ENCODE measurements around the gene SLC38A2. TPM values are rescaled to one million over a fixed set of nuclear protein-coding genes. Genes with fewer than 3 reads are reported as not detected.

Gene SLC38A2
- polyA plus RNA-seq, 5 donors = 109 to 213 (median 169) TPM

GRCh38 chr12:46363582-46364299, 8.8 kb downstream of the SLC38A2 start:
- DNase-seq = no peak

GRCh38 chr12:46362895-46363581, 9.5 kb downstream of the SLC38A2 start:
- DNase-seq = no peak

- no peak for DNase-seq
Measured at GRCh38 chr12:46361667-46362034, 10.9 kb downstream of the SLC38A2 start.

GRCh38 chr12:46360908-46361666, 11.5 kb downstream of the SLC38A2 start:
- no peak for DNase-seq

- DNase-seq = no peak
Measured at GRCh38 chr12:46360370-46360769, 12.2 kb downstream of the SLC38A2 start.

- DNase-seq = no peak
Measured at GRCh38 chr12:46359667-46360280, 12.8 kb downstream of the SLC38A2 start.

- DNase-seq = no peak
Measured at GRCh38 chr12:46358791-46359666, 13.5 kb downstream of the SLC38A2 start.

- DNase-seq = no peak
Measured at GRCh38 chr12:46358325-46358700, 14.3 kb downstream of the SLC38A2 start.

- DNase-seq = no peak
Measured at GRCh38 chr12:46357438-46358324, 14.9 kb downstream of the SLC38A2 start.

- no peak for DNase-seq
Measured at GRCh38 chr12:46356655-46357437, 15.7 kb downstream of the SLC38A2 start.

- no peak for DNase-seq
Measured at GRCh38 chr12:46354802-46355199, 17.8 kb downstream of the SLC38A2 start.

GRCh38 chr12:46354111-46354801, 18.3 kb downstream of the SLC38A2 start:
- no peak for DNase-seq

- no peak for DNase-seq
Measured at GRCh38 chr12:46351886-46352650, 20.5 kb downstream of the SLC38A2 start.

GRCh38 chr12:46351138-46351537, 21.4 kb downstream of the SLC38A2 start:
- DNase-seq = no peak

GRCh38 chr12:46349253-46349652, 23.3 kb downstream of the SLC38A2 start:
- no peak for DNase-seq

- DNase-seq = no peak
Measured at GRCh38 chr12:46343118-46343852, 29.3 kb downstream of the SLC38A2 start.

- no peak for DNase-seq
Measured at GRCh38 chr12:46342562-46343033, 30.0 kb downstream of the SLC38A2 start.
